ENCODE results near the gene PLEKHA7. TPM values are rescaled to one million over a fixed set of nuclear protein-coding genes. Genes with fewer than 3 reads are reported as not detected.
"Not testable (repeated sequence)": the region's sequence is repeated elsewhere in the genome, so short reads cannot be mapped to it uniquely, and the experiment has no call there.

PLEKHA7 gene
- polyA plus RNA-seq, 1 donor (not counting 4 experiments of a cell fraction or from before 2014, with no cell fraction given) = 1.4 TPM

DNA sequence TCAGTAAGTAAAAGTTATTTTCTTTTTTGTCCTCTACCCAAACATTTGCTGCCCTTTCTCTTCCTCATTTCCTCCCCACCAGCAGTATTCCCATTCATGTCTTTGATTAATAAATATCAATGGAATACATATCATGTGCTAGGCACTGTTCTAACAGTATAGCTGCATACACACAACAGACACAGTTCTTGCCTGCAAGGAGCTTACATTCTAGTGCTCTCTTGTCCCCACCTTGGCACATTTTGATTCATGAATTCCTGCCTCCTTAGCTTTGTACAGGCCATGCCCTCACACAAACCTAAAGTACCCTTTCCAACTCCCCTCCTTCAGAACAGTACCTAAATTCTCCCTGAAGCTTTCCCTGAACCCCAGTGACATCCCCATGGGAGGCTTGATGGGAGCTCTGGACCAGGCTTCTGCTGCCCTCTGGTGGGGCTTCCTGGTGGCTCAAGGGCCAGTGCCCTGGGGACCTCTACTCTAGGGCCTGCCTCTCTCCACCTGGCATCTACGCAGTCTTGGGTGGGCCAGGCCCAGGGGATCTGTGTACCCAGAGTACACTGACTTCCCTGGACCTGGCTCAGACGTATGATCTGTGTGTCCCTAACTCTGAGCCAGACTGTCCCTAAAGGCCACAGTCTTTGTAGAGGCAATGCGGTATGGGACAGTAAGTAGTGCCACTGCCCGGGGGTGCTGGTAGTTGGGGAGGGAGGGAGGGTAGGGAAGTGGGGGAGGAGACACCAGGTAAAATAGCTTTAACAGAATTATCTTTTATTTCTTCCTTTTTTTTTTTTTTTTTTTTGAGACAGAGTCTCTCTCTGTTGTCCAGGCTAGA lies 49.2 kb upstream of the PLEKHA7 start:
- no peak overlapping the region for H3K9ac ChIP-seq (ENCODE audit: control insufficient read depth, extremely low read depth, insufficient read depth, low read length)
- no peak for TF ChIP-seq EZH2 (IDR thresholded peaks at IDR 0.05; ENCODE audit: low read length)
- TF ChIP-seq, protein P1, sequence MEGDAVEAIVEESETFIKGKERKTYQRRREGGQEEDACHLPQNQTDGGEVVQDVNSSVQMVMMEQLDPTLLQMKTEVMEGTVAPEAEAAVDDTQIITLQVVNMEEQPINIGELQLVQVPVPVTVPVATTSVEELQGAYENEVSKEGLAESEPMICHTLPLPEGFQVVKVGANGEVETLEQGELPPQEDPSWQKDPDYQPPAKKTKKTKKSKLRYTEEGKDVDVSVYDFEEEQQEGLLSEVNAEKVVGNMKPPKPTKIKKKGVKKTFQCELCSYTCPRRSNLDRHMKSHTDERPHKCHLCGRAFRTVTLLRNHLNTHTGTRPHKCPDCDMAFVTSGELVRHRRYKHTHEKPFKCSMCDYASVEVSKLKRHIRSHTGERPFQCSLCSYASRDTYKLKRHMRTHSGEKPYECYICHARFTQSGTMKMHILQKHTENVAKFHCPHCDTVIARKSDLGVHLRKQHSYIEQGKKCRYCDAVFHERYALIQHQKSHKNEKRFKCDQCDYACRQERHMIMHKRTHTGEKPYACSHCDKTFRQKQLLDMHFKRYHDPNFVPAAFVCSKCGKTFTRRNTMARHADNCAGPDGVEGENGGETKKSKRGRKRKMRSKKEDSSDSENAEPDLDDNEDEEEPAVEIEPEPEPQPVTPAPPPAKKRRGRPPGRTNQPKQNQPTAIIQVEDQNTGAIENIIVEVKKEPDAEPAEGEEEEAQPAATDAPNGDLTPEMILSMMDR (optimal IDR thresholded peaks at IDR 0.05 in 1 of 3, IDR thresholded peaks at IDR 0.05 in 1 of 3, conservative IDR thresholded peaks at IDR 0.05 in 1 of 3; ENCODE audit: extremely low read depth in 1 of 3, insufficient read depth in 2 of 3, low read length in 3 of 3) = peak; percentile 73 to 88 (median 81)
- H2AFZ ChIP-seq (ENCODE audit: control insufficient read depth, low read length) = no peak overlapping the region
- no peaks in the 10 kb centered on the region for H3K9me3 ChIP-seq (ENCODE audit: control insufficient read depth, low read depth, low read length)
- no peak overlapping the region for H3K4me3 ChIP-seq (ENCODE audit: control insufficient read depth in 2 of 3, extremely low read depth in 1 of 3, insufficient read depth in 2 of 3, low read depth in 1 of 3, low read length in 3 of 3)
- DNase-seq (ENCODE audit: low read depth, low spot score) (no peak), FAIRE-seq (no peak)
- no peaks in the 10 kb centered on the region for H3K4me1 ChIP-seq (ENCODE audit: control insufficient read depth, extremely low read depth, insufficient read depth, low read length)
- no peak overlapping the region for H3K4me2 ChIP-seq (ENCODE audit: control insufficient read depth, extremely low read depth, insufficient read depth, low read depth, low read length)
- H4K20me1 ChIP-seq (ENCODE audit: control insufficient read depth, extremely low read depth, insufficient read depth, low read length) = no peaks in the 10 kb centered on the region
- no peak overlapping the region for H3K27ac ChIP-seq (ENCODE audit: control insufficient read depth, insufficient read depth, low read length)
- H3K9me1 ChIP-seq (ENCODE audit: control insufficient read depth, extremely low read depth, insufficient read depth, low read length) = no peaks in the 10 kb centered on the region
- no peaks in the 10 kb centered on the region for H3K36me3 ChIP-seq (ENCODE audit: control insufficient read depth in 2 of 2, extremely low read depth in 1 of 2, insufficient read depth in 2 of 2, low read length in 2 of 2)
- H3K27me3 ChIP-seq (ENCODE audit: control insufficient read depth, extremely low read depth, insufficient read depth, low read length) = no peaks in the 10 kb centered on the region
- H3K79me2 ChIP-seq (ENCODE audit: control insufficient read depth, insufficient read depth, low read length) = no peaks in the 10 kb centered on the region
- dilution Hi-C loops (cut with MboI; ENCODE audit: extremely low pct_ligation_motif_present, low sequenced_read_pairs) = no loop called here

DNA sequence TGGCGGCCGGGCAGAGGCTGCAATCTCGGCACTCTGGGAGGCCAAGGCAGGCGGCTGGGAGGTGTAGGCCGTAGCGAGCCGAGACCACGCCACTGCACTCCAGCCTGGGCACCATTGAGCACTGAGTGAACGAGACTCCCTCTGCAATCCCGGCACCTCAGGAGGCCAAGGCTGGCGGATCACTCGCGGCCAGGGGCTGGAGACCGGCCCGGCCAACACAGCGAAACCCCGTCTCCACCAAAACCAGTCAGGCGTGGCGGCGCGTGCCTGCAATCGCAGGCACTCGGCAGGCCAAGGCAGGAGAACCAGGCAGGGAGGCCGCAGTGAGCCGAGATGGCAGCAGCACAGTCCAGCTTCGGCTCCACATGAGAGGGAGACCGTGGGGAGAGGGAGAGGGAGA lies 36.9 kb upstream of the PLEKHA7 start:
- DNase-seq (ENCODE audit: low read depth, low spot score); H3K4me3 ChIP-seq (ENCODE audit: control insufficient read depth in 2 of 3, extremely low read depth in 1 of 3, insufficient read depth in 2 of 3, low read depth in 1 of 3, low read length in 3 of 3); H2AFZ ChIP-seq (ENCODE audit: control insufficient read depth, low read length); H3K4me2 ChIP-seq (ENCODE audit: control insufficient read depth, extremely low read depth, insufficient read depth, low read depth, low read length); H3K9me1 ChIP-seq (ENCODE audit: control insufficient read depth, extremely low read depth, insufficient read depth, low read length); H3K36me3 ChIP-seq (ENCODE audit: control insufficient read depth in 2 of 2, extremely low read depth in 1 of 2, insufficient read depth in 2 of 2, low read length in 2 of 2); dilution Hi-C loops (cut with MboI; ENCODE audit: extremely low pct_ligation_motif_present, low sequenced_read_pairs); H3K9me3 ChIP-seq (ENCODE audit: control insufficient read depth, low read depth, low read length); H4K20me1 ChIP-seq (ENCODE audit: control insufficient read depth, extremely low read depth, insufficient read depth, low read length); FAIRE-seq; H3K27ac ChIP-seq (ENCODE audit: control insufficient read depth, insufficient read depth, low read length); H3K79me2 ChIP-seq (ENCODE audit: control insufficient read depth, insufficient read depth, low read length); H3K4me1 ChIP-seq (ENCODE audit: control insufficient read depth, extremely low read depth, insufficient read depth, low read length); H3K9ac ChIP-seq (ENCODE audit: control insufficient read depth, extremely low read depth, insufficient read depth, low read length); H3K27me3 ChIP-seq (ENCODE audit: control insufficient read depth, extremely low read depth, insufficient read depth, low read length): not testable (repeated sequence)

- H3K79me2 ChIP-seq (ENCODE audit: control insufficient read depth, insufficient read depth, low read length); H3K9me3 ChIP-seq (ENCODE audit: control insufficient read depth, low read depth, low read length); H3K4me3 ChIP-seq (ENCODE audit: control insufficient read depth in 2 of 3, extremely low read depth in 1 of 3, insufficient read depth in 2 of 3, low read depth in 1 of 3, low read length in 3 of 3); H3K36me3 ChIP-seq (ENCODE audit: control insufficient read depth in 2 of 2, extremely low read depth in 1 of 2, insufficient read depth in 2 of 2, low read length in 2 of 2); H4K20me1 ChIP-seq (ENCODE audit: control insufficient read depth, extremely low read depth, insufficient read depth, low read length); H3K9me1 ChIP-seq (ENCODE audit: control insufficient read depth, extremely low read depth, insufficient read depth, low read length); H3K4me2 ChIP-seq (ENCODE audit: control insufficient read depth, extremely low read depth, insufficient read depth, low read depth, low read length); H3K27ac ChIP-seq (ENCODE audit: control insufficient read depth, insufficient read depth, low read length); H3K27me3 ChIP-seq (ENCODE audit: control insufficient read depth, extremely low read depth, insufficient read depth, low read length); dilution Hi-C loops (cut with MboI; ENCODE audit: extremely low pct_ligation_motif_present, low sequenced_read_pairs); FAIRE-seq; H3K4me1 ChIP-seq (ENCODE audit: control insufficient read depth, extremely low read depth, insufficient read depth, low read length); H3K9ac ChIP-seq (ENCODE audit: control insufficient read depth, extremely low read depth, insufficient read depth, low read length); DNase-seq (ENCODE audit: low read depth, low spot score); H2AFZ ChIP-seq (ENCODE audit: control insufficient read depth, low read length): not testable (repeated sequence)
These were observed 34.3 kb upstream of the PLEKHA7 start for GRCh38 chr11:17048491-17048890.

All from keratinocyte (primary cell).